ENCODE data around the gene COL11A2.
A peak's percentile ranks its signal among the peaks of the same experiment; 100 is the strongest.

The COL11A2 gene

GRCh38 chr6:33117811-33118277 is 74.4 kb downstream of the COL11A2 start:
- DNase-seq (ENCODE audit: low read depth, low spot score): no peak

- peak; percentile 23 for DNase-seq (ENCODE audit: low read depth, low spot score)
Observed at GRCh38 chr6:33116841-33117711, 75.2 kb downstream of the COL11A2 start.

GRCh38 chr6:33116417-33116816 is 75.8 kb downstream of the COL11A2 start:
- peak; percentile 13 for DNase-seq (ENCODE audit: low read depth, low spot score)

GRCh38 chr6:33114406-33114805 is 77.9 kb downstream of the COL11A2 start:
- no peak for DNase-seq (ENCODE audit: low read depth, low spot score)

GRCh38 chr6:33113755-33114154 is 78.5 kb downstream of the COL11A2 start:
- DNase-seq (ENCODE audit: low read depth, low spot score): no peak

Data from astrocyte of the hippocampus (primary cell).